ENCODE data around the gene EHD4. TPM values are rescaled to one million over a fixed set of nuclear protein-coding genes. Genes with fewer than 3 reads are reported as not detected.

EHD4 gene
- total and polyA plus RNA-seq, 9 of the 15 experiments (the other 6 are each of a cell fraction or from before 2014, with no cell fraction given): 0.89 to 10.3 (median 6.4) TPM

- TF ChIP-seq, protein P1, sequence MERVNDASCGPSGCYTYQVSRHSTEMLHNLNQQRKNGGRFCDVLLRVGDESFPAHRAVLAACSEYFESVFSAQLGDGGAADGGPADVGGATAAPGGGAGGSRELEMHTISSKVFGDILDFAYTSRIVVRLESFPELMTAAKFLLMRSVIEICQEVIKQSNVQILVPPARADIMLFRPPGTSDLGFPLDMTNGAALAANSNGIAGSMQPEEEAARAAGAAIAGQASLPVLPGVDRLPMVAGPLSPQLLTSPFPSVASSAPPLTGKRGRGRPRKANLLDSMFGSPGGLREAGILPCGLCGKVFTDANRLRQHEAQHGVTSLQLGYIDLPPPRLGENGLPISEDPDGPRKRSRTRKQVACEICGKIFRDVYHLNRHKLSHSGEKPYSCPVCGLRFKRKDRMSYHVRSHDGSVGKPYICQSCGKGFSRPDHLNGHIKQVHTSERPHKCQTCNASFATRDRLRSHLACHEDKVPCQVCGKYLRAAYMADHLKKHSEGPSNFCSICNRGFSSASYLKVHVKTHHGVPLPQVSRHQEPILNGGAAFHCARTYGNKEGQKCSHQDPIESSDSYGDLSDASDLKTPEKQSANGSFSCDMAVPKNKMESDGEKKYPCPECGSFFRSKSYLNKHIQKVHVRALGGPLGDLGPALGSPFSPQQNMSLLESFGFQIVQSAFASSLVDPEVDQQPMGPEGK (CRISPR knock-in tag; IDR thresholded peaks at IDR 0.05; ENCODE audit: borderline replicate concordance): no peak
- no peak for TF ChIP-seq ZNF609 (CRISPR knock-in tag; IDR thresholded peaks at IDR 0.05; ENCODE audit: borderline replicate concordance)
- TF ChIP-seq POLR2A (conservative IDR thresholded peaks at IDR 0.05): no peak
- TF ChIP-seq ESRRB (CRISPR knock-in tag; IDR thresholded peaks at IDR 0.05; ENCODE audit: borderline replicate concordance): no peak
- TF ChIP-seq ZC3H8 (IDR thresholded peaks at IDR 0.05): no peak
- TF ChIP-seq CREB5 (CRISPR knock-in tag; IDR thresholded peaks at IDR 0.05): no peak
- TF ChIP-seq ZBTB8A (IDR thresholded peaks at IDR 0.05; ENCODE audit: partially characterized antibody): no peak
- TF ChIP-seq ETS2 (tag; IDR thresholded peaks at IDR 0.05; ENCODE audit: borderline replicate concordance, poor library complexity, severe bottlenecking): no peak
- TF ChIP-seq, protein P2, sequence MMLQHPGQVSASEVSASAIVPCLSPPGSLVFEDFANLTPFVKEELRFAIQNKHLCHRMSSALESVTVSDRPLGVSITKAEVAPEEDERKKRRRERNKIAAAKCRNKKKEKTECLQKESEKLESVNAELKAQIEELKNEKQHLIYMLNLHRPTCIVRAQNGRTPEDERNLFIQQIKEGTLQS (IDR thresholded peaks at IDR 0.05): peak; percentile 92
- TF ChIP-seq, protein P2 (CRISPR knock-in tag; conservative IDR thresholded peaks at IDR 0.05): no peak; the same call in 1 of the 2 replicates
- TF ChIP-seq HCFC1 (IDR thresholded peaks at IDR 0.05; ENCODE audit: low read depth, low read length): no peak
- TF ChIP-seq RUNX1 (IDR thresholded peaks at IDR 0.05; ENCODE audit: low read depth): no peak
- no peak for TF ChIP-seq TAF15 (IDR thresholded peaks at IDR 0.05; ENCODE audit: low read depth, low read length)
- no peak for TF ChIP-seq PRPF4 (IDR thresholded peaks at IDR 0.05; ENCODE audit: insufficient read depth, low read depth, low read length, poor library complexity, severe bottlenecking)
- TF ChIP-seq ZFPM2 (CRISPR knock-in tag; IDR thresholded peaks at IDR 0.05): no peak
- TF ChIP-seq, protein P3, sequence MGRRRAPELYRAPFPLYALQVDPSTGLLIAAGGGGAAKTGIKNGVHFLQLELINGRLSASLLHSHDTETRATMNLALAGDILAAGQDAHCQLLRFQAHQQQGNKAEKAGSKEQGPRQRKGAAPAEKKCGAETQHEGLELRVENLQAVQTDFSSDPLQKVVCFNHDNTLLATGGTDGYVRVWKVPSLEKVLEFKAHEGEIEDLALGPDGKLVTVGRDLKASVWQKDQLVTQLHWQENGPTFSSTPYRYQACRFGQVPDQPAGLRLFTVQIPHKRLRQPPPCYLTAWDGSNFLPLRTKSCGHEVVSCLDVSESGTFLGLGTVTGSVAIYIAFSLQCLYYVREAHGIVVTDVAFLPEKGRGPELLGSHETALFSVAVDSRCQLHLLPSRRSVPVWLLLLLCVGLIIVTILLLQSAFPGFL (CRISPR knock-in tag; IDR thresholded peaks at IDR 0.05): no peak
- TF ChIP-seq HDAC3 (IDR thresholded peaks at IDR 0.05; ENCODE audit: borderline replicate concordance, partially characterized antibody): no peak
Measured at GRCh38 chr15:41917767-41918430, 54.5 kb downstream of the EHD4 start (continued).

All from K562 (cell line).